A673 (cell line): ENCODE measurements around the gene LRRC72. TPM values are rescaled to one million over a fixed set of nuclear protein-coding genes. Genes with fewer than 3 reads are reported as not detected.
A peak's percentile ranks its signal among the peaks of the same experiment; 100 is the strongest.

Source experiments
- BruUV-seq: library from RNA; stranded (reverse); fragments of 400-500 nt; replicated peaks from 2 replicates; lab custom pipeline; 2021; lab: Mats Ljungman, UMichigan
- CTCF ChIA-PET: fragments of 300-600 bp; sonication (Branson Sonifier 250); formaldehyde crosslinking; loops from one replicate; lab custom pipeline; 2022; ENCODE audit warnings: antibody characterized with exemption; lab: Charles Lee
- POLR2A ChIA-PET: fragments of 300-600 bp; sonication (Branson Sonifier 250); formaldehyde crosslinking; loops from one replicate; lab custom pipeline; 2022; ENCODE audit warnings: antibody characterized with exemption; ENCODE audit not compliant: low non-redundant PET; lab: Charles Lee
- DNase-seq: peaks from one replicate; pipeline ENCODE4 v3.0.0-alpha.2; 2015; ENCODE audit warnings: low spot score
- H3K27ac ChIP-seq: fragments of 200-600 bp; sonication (generic); 2 replicates; pipeline ENCODE4 v1.5.1; 2016; ENCODE audit warnings: mixed run types, low read depth, mild to moderate bottlenecking, mixed read lengths, antibody characterized with exemption, low read length; ENCODE audit not compliant: poor library complexity, severe bottlenecking
- H3K27me3 ChIP-seq: fragments of 200-600 bp; sonication (generic); replicated peaks from 2 replicates; pipeline ENCODE4 v1.6.1; 2017; ENCODE audit warnings: mixed run types, low read depth, mild to moderate bottlenecking, mixed read lengths, antibody characterized with exemption, low read length; ENCODE audit not compliant: insufficient read depth, poor library complexity
- H3K36me3 ChIP-seq: fragments of 200-600 bp; sonication (generic); 2 replicates; pipeline ENCODE4 v1.6.1; 2016; ENCODE audit warnings: mixed run types, mild to moderate bottlenecking, mixed read lengths, antibody characterized with exemption, low read length; ENCODE audit not compliant: insufficient read depth, poor library complexity, severe bottlenecking
- H3K4me1 ChIP-seq: fragments of 200-600 bp; sonication (generic); 2 replicates; pipeline ENCODE4 v1.6.1; 2017; ENCODE audit warnings: mixed run types, mild to moderate bottlenecking, mixed read lengths, antibody characterized with exemption, low read length; ENCODE audit not compliant: insufficient read depth, poor library complexity, severe bottlenecking
- H3K4me3 ChIP-seq: fragments of 200-600 bp; sonication (generic); 2 replicates; pipeline ENCODE4 v1.5.1; 2016; ENCODE audit warnings: low read depth, mixed run types, mild to moderate bottlenecking, mixed read lengths, low read length; ENCODE audit not compliant: poor library complexity, severe bottlenecking
- H3K9me3 ChIP-seq: fragments of 200-600 bp; sonication (generic); 2 replicates; pipeline ENCODE4 v1.6.1; 2016; ENCODE audit warnings: mixed run types, low read depth, mild to moderate bottlenecking, mixed read lengths, antibody characterized with exemption, low read length; ENCODE audit not compliant: poor library complexity, severe bottlenecking
- CTCF ChIP-seq: fragments of 300-800, 200-600 bp; sonication (generic); conservative IDR thresholded peaks from 2 replicates; pipeline ENCODE4 v1.5.1; 2017; ENCODE audit warnings: low read depth, mild to moderate bottlenecking, antibody characterized with exemption, low read length, moderate library complexity, mixed read lengths
- EZH2 ChIP-seq: fragments of 200-600 bp; sonication (generic); IDR thresholded peaks from 2 replicates; pipeline ENCODE4 v1.6.1; 2017; ENCODE audit warnings: borderline replicate concordance, low read depth, mild to moderate bottlenecking, mixed read lengths, antibody characterized with exemption, low read length; ENCODE audit not compliant: poor library complexity, severe bottlenecking
- intact Hi-C: fragments of 100-400 bp; cut with micrococcal nuclease; formaldehyde crosslinking; loops from one replicate; pipeline ENCODE4 v1.10.0; 2022; ENCODE audit not compliant: unreplicated experiment
- total RNA-seq: library from RNA; stranded (reverse); gene quantifications from 2 replicates; pipeline ENCODE4 v1.2.3, GENCODE V29; 2021

LRRC72 gene
- total RNA-seq, 1 experiment from 2014 or later = not detected

- Histone ChIP-seq H3K4me1 (no peaks in the 10 kb centered on the region), H3K27ac (no peak overlapping the region), H3K36me3 (peaks cover 20% of the 10 kb centered on the region), H3K4me3 (no peak overlapping the region), H3K27me3 (no peaks in the 10 kb centered on the region), H3K9me3 (no peaks in the 10 kb centered on the region)
- POLR2A ChIA-PET = no interaction called here
- DNase-seq = no peak
- CTCF ChIA-PET = no interaction called here
- TF ChIP-seq CTCF (no peak), EZH2 (no peak)
- intact Hi-C loops = loop anchor here (5.0 to 10.0 kb wide), 2 partner anchors 85 to 317 kb away; no protein-coding TSS in a partner anchor
- TSS peak; percentile 44 for BruUV-seq
These were observed 73.2 kb downstream of the LRRC72 start for GRCh38 chr7:16599860-16600259.

- ChIA-PET POLR2A (no interaction called here), CTCF (no interaction called here)
- H3K4me3 ChIP-seq = no peak overlapping the region
- no peak for DNase-seq
- no peaks in the 10 kb centered on the region for H3K27me3 ChIP-seq
- no peak overlapping the region for H3K27ac ChIP-seq
- no peaks in the 10 kb centered on the region for H3K9me3 ChIP-seq
- no TSS peak for BruUV-seq
- intact Hi-C loops = loop anchor here (5.0 to 10.0 kb wide), 2 partner anchors 81 to 314 kb away; no protein-coding TSS in a partner anchor
- H3K4me1 ChIP-seq = no peaks in the 10 kb centered on the region
- peaks cover 20% of the 10 kb centered on the region for H3K36me3 ChIP-seq
- TF ChIP-seq CTCF (no peak), EZH2 (no peak)
These were observed 77.0 kb downstream of the LRRC72 start for GRCh38 chr7:16603633-16604032.

- ChIA-PET CTCF (no interaction called here), POLR2A (no interaction called here)
- Histone ChIP-seq H3K36me3 (peaks cover 24% of the 10 kb centered on the region), H3K27me3 (no peaks in the 10 kb centered on the region), H3K9me3 (no peaks in the 10 kb centered on the region), H3K27ac (no peak overlapping the region), H3K4me1 (no peaks in the 10 kb centered on the region), H3K4me3 (no peak overlapping the region)
- TF ChIP-seq CTCF (peak; percentile 54), EZH2 (no peak)
- BruUV-seq = no TSS peak
- DNase-seq = peak; percentile 53
- intact Hi-C loops = loop anchor here (5.0 to 10.0 kb wide), 2 partner anchors 81 to 313 kb away; no protein-coding TSS in a partner anchor
These were observed 77.4 kb downstream of the LRRC72 start for GRCh38 chr7:16604054-16604453.
